H1 (cell line): Measurements from ENCODE around the gene POLE3. TPM values are rescaled to one million over a fixed set of nuclear protein-coding genes. Genes with fewer than 3 reads are reported as not detected.

Source experiments
- CTCF ChIA-PET: fragments of 300-600 bp; sonication (Branson Sonifier 250); formaldehyde crosslinking; loops from one replicate; lab custom pipeline; 2021; ENCODE audit not compliant: partially characterized antibody; lab: Charles Lee
- POLR2A ChIA-PET: fragments of 300-600 bp; sonication (Branson Sonifier 250); formaldehyde crosslinking; loops from one replicate; lab custom pipeline; 2021; ENCODE audit warnings: inconsistent platforms; ENCODE audit not compliant: partially characterized antibody; lab: Charles Lee
- DNase-seq, 2 experiments: peaks; one replicate each; pipeline versions ENCODE4 v3.0.0 to v3.0.0-alpha.2; 2010 to 2022; ENCODE audit warnings: low spot score in 2 of 2, low read depth in 1 of 2, mixed read lengths in 1 of 2
- FAIRE-seq: peaks from 2 replicates; lab custom pipeline; 2011; peaks lifted over from hg19 to GRCh38; lab: Jason Lieb, UNC
- H2AFZ ChIP-seq: 2 replicates; pipeline ENCODE4 v1.8.1; 2012; ENCODE audit warnings: low read length, inconsistent platforms
- H2AK5ac ChIP-seq: 2 replicates; pipeline ENCODE4 v1.6.1; 2013; ENCODE audit warnings: low read depth, low read length
- H2BK120ac ChIP-seq: replicated peaks from 2 replicates; pipeline ENCODE3; 2013; ENCODE audit warnings: low read depth, low read length, inconsistent platforms
- H2BK12ac ChIP-seq: 2 replicates; pipeline ENCODE4 v1.6.1; 2013; ENCODE audit warnings: low read depth, low read length
- H2BK15ac ChIP-seq: 2 replicates; pipeline ENCODE4 v1.6.1; 2013; ENCODE audit warnings: low read length
- H2BK20ac ChIP-seq: 2 replicates; pipeline ENCODE4 v1.6.1; 2013; ENCODE audit warnings: low read length
- H2BK5ac ChIP-seq: 2 replicates; pipeline ENCODE4 v1.6.1; 2013; ENCODE audit warnings: low read depth, low read length
- H3K14ac ChIP-seq: 2 replicates; pipeline ENCODE4 v1.6.1; 2013; ENCODE audit warnings: inconsistent platforms; ENCODE audit not compliant: insufficient read length
- H3K18ac ChIP-seq: 2 replicates; pipeline ENCODE4 v1.6.1; 2013; ENCODE audit warnings: low read length; ENCODE audit errors: extremely low read depth
- H3K23ac ChIP-seq: 2 replicates; pipeline ENCODE4 v1.6.1; 2013; ENCODE audit warnings: inconsistent platforms; ENCODE audit not compliant: insufficient read length
- H3K23me2 ChIP-seq: 2 replicates; pipeline ENCODE4 v1.6.1; 2013; ENCODE audit warnings: low read depth, low read length
- H3K27ac ChIP-seq: 2 replicates; pipeline ENCODE4 v1.6.1; 2011; ENCODE audit warnings: low read depth, low read length, inconsistent platforms
- H3K27me3 ChIP-seq, 4 experiments: replicated peaks in 1 of 4; 1 replicate in 1 of 4; 2 replicates in 3 of 4; pipeline versions ENCODE4 v1.6.1 to v1.8.1; 2011 to 2013; ENCODE audit warnings: low read length in 3 of 4, mild to moderate bottlenecking in 3 of 4, inconsistent platforms in 2 of 4, mixed read lengths in 2 of 4, moderate library complexity in 1 of 4; ENCODE audit not compliant: control insufficient read depth in 3 of 4, insufficient read depth in 3 of 4; ENCODE audit errors: extremely low read depth in 1 of 4
- H3K36me3 ChIP-seq, 4 experiments: 2 replicates each; pipeline versions ENCODE4 v1.6.1 to v1.8.1; 2011 to 2013; ENCODE audit warnings: mild to moderate bottlenecking in 4 of 4, low read length in 3 of 4, moderate library complexity in 2 of 4, control low read depth in 1 of 4, inconsistent platforms in 1 of 4; ENCODE audit not compliant: insufficient read depth in 4 of 4, control insufficient read depth in 2 of 4
- H3K4ac ChIP-seq: replicated peaks from 2 replicates; pipeline ENCODE3; 2013; ENCODE audit warnings: low read length, low read depth, mixed read lengths, inconsistent platforms; ENCODE audit not compliant: insufficient read length
- H3K4me1 ChIP-seq, 4 experiments: replicated peaks in 1 of 4; 1 replicate in 1 of 4; 2 replicates in 3 of 4; pipeline versions ENCODE4 v1.6.1 to v1.8.1; 2011 to 2013; ENCODE audit warnings: low read length in 3 of 4, inconsistent platforms in 2 of 4, mixed read lengths in 1 of 4; ENCODE audit not compliant: insufficient read depth in 4 of 4, control insufficient read depth in 3 of 4
- H3K4me2 ChIP-seq, 2 experiments: 2 replicates each; pipeline versions ENCODE4 v1.6.1 to v1.8.1; 2011 to 2013; ENCODE audit warnings: low read depth in 2 of 2, low read length in 2 of 2, control low read depth in 1 of 2, inconsistent platforms in 1 of 2, mild to moderate bottlenecking in 1 of 2; ENCODE audit not compliant: insufficient read depth in 1 of 2
- H3K4me3 ChIP-seq, 4 experiments: fragments of 200-600, 300-600 bp in 1 of 4; sonication (generic), shearing (Covaris generic), sonication (Bioruptor Twin) in 1 of 4; 2 replicates each; pipeline versions ENCODE4 v1.5.1 to v1.8.1; 2011 to 2016; ENCODE audit warnings: low read length in 4 of 4, low read depth in 3 of 4, control low read depth in 2 of 4, inconsistent platforms in 2 of 4, mild to moderate bottlenecking in 2 of 4, mixed read lengths in 1 of 4, moderate library complexity in 1 of 4; ENCODE audit not compliant: insufficient read depth in 2 of 4; ENCODE audit errors: extremely low read depth in 1 of 4
- H3K56ac ChIP-seq: replicated peaks from 2 replicates; pipeline ENCODE3; 2013; ENCODE audit warnings: low read depth, mild to moderate bottlenecking, mixed read lengths, low read length, inconsistent platforms; ENCODE audit not compliant: insufficient read length
- H3K79me1 ChIP-seq: 2 replicates; pipeline ENCODE4 v1.6.1; 2013; ENCODE audit warnings: low read depth, low read length, control low read depth
- H3K79me2 ChIP-seq, 2 experiments: 2 replicates each; pipeline versions ENCODE4 v1.6.1 to v1.8.1; 2012 to 2013; ENCODE audit warnings: low read length in 2 of 2, mild to moderate bottlenecking in 2 of 2, inconsistent platforms in 1 of 2; ENCODE audit not compliant: insufficient read depth in 2 of 2, control insufficient read depth in 1 of 2
- H3K9ac ChIP-seq, 4 experiments: replicated peaks in 1 of 4; 1 replicate in 1 of 4; 2 replicates in 3 of 4; pipeline versions ENCODE4 v1.6.1 to v1.8.1; 2011 to 2013; ENCODE audit warnings: low read depth in 3 of 4, low read length in 3 of 4, control low read depth in 2 of 4, mild to moderate bottlenecking in 2 of 4, moderate library complexity in 2 of 4, inconsistent platforms in 1 of 4; ENCODE audit errors: extremely low read depth in 1 of 4
- H3K9me3 ChIP-seq, 2 experiments: 2 replicates each; pipeline versions ENCODE4 v1.6.1 to v1.8.1; 2012 to 2013; ENCODE audit warnings: mild to moderate bottlenecking in 2 of 2, moderate library complexity in 2 of 2, control low read depth in 1 of 2, inconsistent platforms in 1 of 2, low read depth in 1 of 2, low read length in 1 of 2, mixed read lengths in 1 of 2; ENCODE audit not compliant: insufficient read depth in 2 of 2
- H4K20me1 ChIP-seq, 2 experiments: replicated peaks in 1 of 2; 2 replicates each; pipeline versions ENCODE3 to v1.8.1; 2011 to 2013; ENCODE audit warnings: inconsistent platforms in 2 of 2, low read length in 2 of 2, mild to moderate bottlenecking in 1 of 2; ENCODE audit not compliant: insufficient read depth in 2 of 2, control insufficient read depth in 1 of 2
- H4K5ac ChIP-seq: 2 replicates; pipeline ENCODE4 v1.6.1; 2013; ENCODE audit warnings: low read length, low read depth, mixed read lengths, inconsistent platforms; ENCODE audit not compliant: insufficient read length
- H4K8ac ChIP-seq: 2 replicates; pipeline ENCODE4 v1.8.0; 2013; ENCODE audit warnings: mild to moderate bottlenecking, moderate library complexity, low read length, inconsistent platforms; ENCODE audit not compliant: insufficient read depth; ENCODE audit errors: extremely low read depth
- H4K91ac ChIP-seq: replicated peaks from 2 replicates; pipeline ENCODE3; 2013; ENCODE audit warnings: low read length, mixed read lengths, inconsistent platforms; ENCODE audit not compliant: insufficient read length
- FOSL1 ChIP-seq: IDR thresholded peaks from 2 replicates; pipeline ENCODE4 v1.6.1; 2011; ENCODE audit warnings: mild to moderate bottlenecking, low read depth, low read length, moderate library complexity; ENCODE audit not compliant: insufficient read depth
- KDM4A ChIP-seq: IDR thresholded peaks from one replicate; pipeline ENCODE4 v1.7.1; 2012; ENCODE audit warnings: low read depth, mild to moderate bottlenecking, moderate library complexity, low read length, inconsistent platforms; ENCODE audit not compliant: severe bottlenecking
- KDM5A ChIP-seq: fragments of 200-600 bp; IDR thresholded peaks from 2 replicates; pipeline ENCODE4 v1.7.1; 2012; ENCODE audit warnings: mild to moderate bottlenecking, low read length, inconsistent platforms, mixed read lengths
- PHF8 ChIP-seq: fragments of 200-600 bp; sonication (generic); conservative IDR thresholded peaks from 2 replicates; pipeline ENCODE4 v1.7.1; 2012; ENCODE audit warnings: low read depth, mild to moderate bottlenecking, inconsistent platforms, low read length, moderate library complexity
- RXRA ChIP-seq: IDR thresholded peaks from 2 replicates; pipeline ENCODE4 v1.6.1; 2011; ENCODE audit warnings: low read depth, mild to moderate bottlenecking, low read length, moderate library complexity; ENCODE audit not compliant: insufficient read depth
- SIN3A ChIP-seq, 2 experiments: IDR thresholded peaks in 1 of 2; conservative IDR thresholded peaks in 1 of 2; 2 replicates each; pipeline ENCODE4 v1.6.1; 2011 to 2012; ENCODE audit warnings: low read length in 2 of 2, improper control_type of control experiment in 1 of 2, low read depth in 1 of 2, mild to moderate bottlenecking in 1 of 2
- SRF ChIP-seq: IDR thresholded peaks from 2 replicates; pipeline ENCODE4 v1.6.1; 2011; ENCODE audit warnings: mild to moderate bottlenecking, low read depth, low read length, moderate library complexity
- WGBS, 2 experiments: shearing (Covaris generic) in 1 of 2; methylation state at CpG; one replicate each; pipeline versions ENCODE4 v1.1.6 to v1.1.7; 2013 to 2015; ENCODE audit warnings: low lambda C conversion rate in 2 of 2, mixed read lengths in 2 of 2, inconsistent platforms in 1 of 2, low coverage in 1 of 2, missing lambda C conversion rate in 1 of 2; ENCODE audit not compliant: insufficient replicate concordance in 2 of 2, insufficient coverage in 1 of 2, insufficient read length in 1 of 2; ENCODE audit errors: extremely low coverage in 1 of 2, missing lambda C conversion rate in 1 of 2; 5-methylcytosine and 5-hydroxymethylcytosine counted together
- polyA plus RNA-seq, 7 experiments: library from polyadenylated mRNA; depleted of rRNA in 3 of 7; stranded (reverse) in 5 of 7; unstranded in 2 of 7; fragments of >200 nt in 5 of 7; fragments of 200-250 nt in 2 of 7; gene quantifications; 1 replicate in 5 of 7; 2 replicates in 1 of 7; 4 replicates in 1 of 7; pipeline versions ENCODE4 v1.2.1 to v1.2.3, GENCODE V29; 2011 to 2013; ENCODE audit warnings: missing spikeins in 2 of 7, mixed read lengths in 2 of 7
- total RNA-seq: library from RNA; stranded (reverse); fragmentation: NEBNext Ultra II Directional; extraction: Animal tissue kit (Norgen Biotek cat#: 25700); gene quantifications from 2 replicates; pipeline ENCODE4 v1.2.1, GENCODE V29; 2021

Gene POLE3
- total and polyA plus RNA-seq, 2 of the 8 experiments (the other 6 are each of a cell fraction or from before 2014, with no cell fraction given), result 52.7 to 77.3 TPM

- H3K4me1 ChIP-seq, result no peaks in the 10 kb centered on the region; a peak in 1 of 7 replicates
- H3K9me3 ChIP-seq, result no peaks in the 10 kb centered on the region
- no peaks in the 10 kb centered on the region; the same call in 1 of the 2 replicates for H3K79me1 ChIP-seq
- H3K23me2 ChIP-seq, result no peaks in the 10 kb centered on the region
- DNase-seq, result no peak
- H3K36me3 ChIP-seq, result no peaks in the 10 kb centered on the region
- POLR2A ChIA-PET, result interaction anchor here (1.0 to 1.2 kb wide), 2 partner anchors 10 to 20 kb away, joined by 4 to 5 read pairs; partner anchors contain the start of gene WDR31
- no peak overlapping the region for H2BK20ac ChIP-seq
- no peak overlapping the region for H2AFZ ChIP-seq
- H3K27ac ChIP-seq, result no peak overlapping the region; the same call in 1 of the 2 replicates
- WGBS, 2 experiments, result 85% methylated on average over 14 of the region's 15 CpGs; no CpG with 5 or more reads in 1 of the 2 experiments
- CTCF ChIA-PET, result interaction anchor here (1.5 to 2.9 kb wide), 2 partner anchors 10 to 11 kb away, joined by 3 to 6 read pairs; no protein-coding TSS in a partner anchor
- no peak overlapping the region for H3K4ac ChIP-seq
- H3K18ac ChIP-seq, result no peak overlapping the region
- no peak overlapping the region for H2BK5ac ChIP-seq
- no peak overlapping the region for H3K9ac ChIP-seq
- no peak overlapping the region for H3K56ac ChIP-seq
- no peaks in the 10 kb centered on the region for H3K79me2 ChIP-seq
- no peak overlapping the region for H4K5ac ChIP-seq
- H2BK120ac ChIP-seq, result no peak overlapping the region
- peak overlapping the region in 1 of 2 experiments; percentile 28; a peak in 1 of 4 replicates for H3K4me2 ChIP-seq
- H3K4me3 ChIP-seq, result no peak overlapping the region
- no peak overlapping the region; the same call in 1 of the 2 replicates for H4K8ac ChIP-seq
- no peak overlapping the region for H3K14ac ChIP-seq
- no peak overlapping the region for H2AK5ac ChIP-seq
- H3K23ac ChIP-seq, result no peak overlapping the region
- H3K27me3 ChIP-seq, result no peaks in the 10 kb centered on the region
- no peak overlapping the region for H2BK12ac ChIP-seq
- FAIRE-seq, result no peak
- H4K91ac ChIP-seq, result no peak overlapping the region
- peaks cover 0 to 2% of the 10 kb centered on the region in 2 experiments for H4K20me1 ChIP-seq
- H2BK15ac ChIP-seq, result no peak overlapping the region
- no peak for TF ChIP-seq KDM5A
- TF ChIP-seq RXRA, result no peak
- TF ChIP-seq SRF, result no peak
- TF ChIP-seq KDM4A, result no peak
- TF ChIP-seq PHF8, result no peak
- no peak for TF ChIP-seq FOSL1
- no peak for TF ChIP-seq SIN3A (conservative IDR thresholded peaks at IDR 0.05 in 1 of 2, IDR thresholded peaks at IDR 0.05 in 1 of 2; ENCODE audit: low read depth in 1 of 2, low read length in 2 of 2)
Measured at GRCh38 chr9:113360242-113360842, 50.1 kb downstream of the POLE3 start.
